SJCRH30 (cell line): Measurements from ENCODE around the gene CDK5R2. TPM values are rescaled to one million over a fixed set of nuclear protein-coding genes. Genes with fewer than 3 reads are reported as not detected.

ENCODE experiments used
- DNase-seq, 2 experiments: peaks; one replicate each; pipeline ENCODE4 v3.0.0-alpha.2; 2015 to 2020
- H3K27ac ChIP-seq: fragments of 250-450 bp; sonication (Bioruptor Pico); 2 replicates; pipeline ENCODE4 v1.5.1; 2020; ENCODE audit warnings: mild to moderate bottlenecking, moderate library complexity
- H3K27me3 ChIP-seq: fragments of 250-450 bp; sonication (Bioruptor Pico); 2 replicates; pipeline ENCODE4 v1.5.1; 2020; ENCODE audit warnings: mild to moderate bottlenecking, moderate library complexity
- H3K36me3 ChIP-seq: fragments of 250-450 bp; sonication (Bioruptor Pico); 2 replicates; pipeline ENCODE4 v1.5.1; 2020; ENCODE audit warnings: mild to moderate bottlenecking, moderate library complexity
- H3K4me1 ChIP-seq: fragments of 250-450 bp; sonication (Bioruptor Pico); 2 replicates; pipeline ENCODE4 v1.5.1; 2020; ENCODE audit warnings: mild to moderate bottlenecking, moderate library complexity
- H3K4me3 ChIP-seq: fragments of 250-450 bp; sonication (Bioruptor Pico); 2 replicates; pipeline ENCODE4 v1.5.1; 2020; ENCODE audit warnings: mild to moderate bottlenecking, moderate library complexity
- H3K9me3 ChIP-seq: fragments of 250-450 bp; sonication (Bioruptor Pico); replicated peaks from 2 replicates; pipeline ENCODE4 v1.5.1; 2020; ENCODE audit warnings: mild to moderate bottlenecking, moderate library complexity
- total RNA-seq: library from RNA; depleted of rRNA; stranded (reverse); fragments of >200 nt; shearing (Covaris generic); gene quantifications from 2 replicates; pipeline ENCODE4 v1.2.3, GENCODE V29; 2014

Gene CDK5R2
- total RNA-seq, 1 experiment from 2014 or later = 0.14 TPM

DNA sequence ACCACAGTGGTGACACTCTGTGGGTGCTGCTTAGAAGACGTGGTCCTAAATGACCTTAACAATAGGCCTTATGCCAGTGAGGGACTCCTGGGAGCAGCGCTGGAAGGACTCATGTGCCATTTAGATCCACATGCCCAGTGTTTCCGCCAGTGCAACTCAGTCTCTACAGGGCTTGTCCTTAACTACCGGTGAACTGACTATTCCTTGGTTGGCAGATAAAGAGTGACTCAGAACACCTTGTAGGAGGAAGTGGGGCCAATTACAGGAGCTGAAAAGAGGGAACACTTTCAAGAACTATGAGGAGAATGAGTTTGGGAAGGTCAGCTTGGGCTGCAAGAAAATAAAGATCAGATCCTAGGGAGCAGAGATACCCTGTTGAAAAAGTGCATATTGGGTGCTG is 1.8 kb upstream of the CDK5R2 start:
- Histone ChIP-seq H3K36me3 (no peaks in the 10 kb centered on the region), H3K9me3 (no peaks in the 10 kb centered on the region), H3K27ac (no peak overlapping the region), H3K4me3 (no peak overlapping the region), H3K27me3 (no peaks in the 10 kb centered on the region), H3K4me1 (no peaks in the 10 kb centered on the region)
- DNase-seq = no peak

DNA sequence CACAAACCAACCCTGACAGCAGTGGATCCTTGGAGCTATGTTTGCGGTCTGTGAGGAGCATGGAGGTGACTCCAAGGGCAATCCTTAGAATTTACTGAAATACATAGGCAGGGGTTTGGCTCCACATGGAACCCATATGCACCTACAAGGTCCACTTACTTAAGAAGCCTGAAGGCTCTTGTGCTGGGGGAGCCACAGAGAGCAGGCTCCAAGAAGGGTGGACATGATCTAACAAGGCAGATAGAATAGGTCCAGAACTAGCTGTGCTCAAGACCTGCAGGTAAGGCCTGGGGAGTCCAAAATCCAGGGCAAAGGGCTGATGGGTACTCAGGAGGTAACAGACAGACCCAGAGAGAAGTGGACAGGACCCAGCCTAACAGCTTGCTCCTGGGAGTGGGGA is 1.2 kb upstream of the CDK5R2 start:
- Histone ChIP-seq H3K4me3 (no peak overlapping the region), H3K36me3 (no peaks in the 10 kb centered on the region), H3K9me3 (no peaks in the 10 kb centered on the region), H3K27ac (no peak overlapping the region), H3K27me3 (no peaks in the 10 kb centered on the region), H3K4me1 (no peaks in the 10 kb centered on the region)
- DNase-seq = no peak

DNA sequence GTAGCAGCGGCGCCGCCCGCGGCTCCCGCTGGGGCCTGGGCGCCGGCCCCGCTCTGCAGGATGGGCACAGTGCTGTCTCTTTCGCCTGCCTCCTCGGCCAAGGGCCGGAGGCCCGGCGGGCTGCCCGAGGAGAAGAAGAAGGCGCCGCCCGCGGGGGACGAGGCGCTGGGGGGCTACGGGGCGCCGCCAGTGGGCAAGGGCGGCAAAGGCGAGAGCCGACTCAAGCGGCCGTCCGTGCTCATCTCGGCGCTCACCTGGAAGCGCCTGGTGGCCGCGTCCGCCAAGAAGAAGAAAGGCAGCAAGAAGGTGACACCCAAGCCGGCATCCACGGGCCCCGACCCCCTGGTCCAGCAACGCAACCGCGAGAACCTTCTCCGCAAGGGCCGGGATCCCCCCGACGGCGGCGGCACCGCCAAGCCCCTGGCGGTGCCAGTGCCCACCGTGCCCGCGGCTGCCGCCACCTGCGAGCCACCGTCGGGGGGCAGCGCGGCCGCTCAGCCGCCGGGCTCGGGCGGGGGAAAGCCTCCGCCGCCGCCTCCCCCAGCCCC is 369 bp downstream of the CDK5R2 start:
- peaks cover 14% of the 10 kb centered on the region for H3K4me1 ChIP-seq
- no peaks in the 10 kb centered on the region for H3K27me3 ChIP-seq
- H3K27ac ChIP-seq = no peak overlapping the region
- no peaks in the 10 kb centered on the region for H3K36me3 ChIP-seq
- no peak for DNase-seq
- H3K4me3 ChIP-seq = peak overlapping the region; percentile 58
- no peaks in the 10 kb centered on the region for H3K9me3 ChIP-seq

DNA sequence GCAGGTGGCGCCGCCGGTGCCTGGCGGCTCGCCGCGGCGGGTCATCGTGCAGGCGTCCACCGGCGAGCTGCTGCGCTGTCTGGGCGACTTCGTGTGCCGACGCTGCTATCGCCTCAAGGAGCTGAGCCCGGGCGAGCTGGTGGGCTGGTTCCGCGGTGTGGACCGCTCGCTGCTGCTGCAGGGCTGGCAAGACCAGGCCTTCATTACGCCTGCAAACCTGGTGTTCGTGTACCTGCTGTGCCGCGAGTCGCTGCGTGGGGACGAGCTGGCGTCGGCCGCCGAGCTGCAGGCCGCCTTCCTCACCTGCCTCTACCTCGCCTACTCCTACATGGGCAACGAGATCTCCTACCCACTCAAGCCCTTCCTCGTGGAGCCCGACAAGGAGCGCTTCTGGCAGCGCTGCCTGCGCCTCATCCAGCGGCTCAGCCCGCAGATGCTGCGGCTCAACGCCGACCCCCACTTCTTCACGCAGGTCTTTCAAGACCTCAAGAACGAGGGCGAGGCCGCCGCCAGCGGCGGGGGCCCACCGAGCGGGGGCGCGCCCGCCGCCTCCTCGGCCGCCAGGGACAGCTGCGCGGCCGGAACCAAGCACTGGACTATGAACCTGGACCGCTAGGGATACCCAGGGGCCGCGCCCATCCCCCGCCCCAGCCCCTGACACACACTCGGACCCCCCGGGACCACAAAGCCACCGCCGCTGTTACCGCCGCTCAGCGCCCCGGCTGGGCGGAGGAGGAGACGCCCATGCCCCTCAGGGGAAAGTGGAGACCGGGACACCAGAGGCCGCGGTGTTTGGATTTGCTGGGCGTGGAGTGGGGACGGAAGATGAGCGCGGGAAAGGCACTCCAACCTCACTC is 1.1 kb downstream of the CDK5R2 start:
- Histone ChIP-seq H3K27me3 (no peaks in the 10 kb centered on the region), H3K9me3 (no peaks in the 10 kb centered on the region), H3K36me3 (no peaks in the 10 kb centered on the region), H3K4me1 (peaks cover 14% of the 10 kb centered on the region), H3K4me3 (no peak overlapping the region), H3K27ac (no peak overlapping the region)
- no peak for DNase-seq

DNA sequence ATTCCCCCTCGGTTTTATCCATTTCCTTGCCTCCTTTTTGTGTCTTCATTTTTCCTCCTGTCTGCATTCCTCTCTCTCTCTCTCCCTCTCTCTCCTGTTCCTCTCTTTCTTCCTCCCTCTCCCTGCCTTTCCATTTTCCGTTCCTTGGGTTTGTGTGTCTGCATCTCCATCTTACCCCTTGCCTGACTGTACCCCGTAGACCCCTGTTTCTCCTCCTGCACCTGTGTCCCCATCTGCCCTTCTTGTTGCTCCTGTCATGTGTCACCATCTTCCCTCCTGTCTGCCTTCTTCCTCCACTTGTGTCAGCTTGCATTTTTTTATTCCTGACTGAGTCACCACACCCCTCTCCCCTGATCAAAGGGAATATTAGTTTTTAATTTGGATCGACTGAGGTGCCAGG is 1.8 kb downstream of the CDK5R2 start:
- no peaks in the 10 kb centered on the region for H3K27me3 ChIP-seq
- no peak overlapping the region for H3K4me3 ChIP-seq
- no peak overlapping the region for H3K27ac ChIP-seq
- H3K9me3 ChIP-seq = no peaks in the 10 kb centered on the region
- peaks cover 14% of the 10 kb centered on the region for H3K4me1 ChIP-seq
- H3K36me3 ChIP-seq = no peaks in the 10 kb centered on the region
- DNase-seq = no peak

DNA sequence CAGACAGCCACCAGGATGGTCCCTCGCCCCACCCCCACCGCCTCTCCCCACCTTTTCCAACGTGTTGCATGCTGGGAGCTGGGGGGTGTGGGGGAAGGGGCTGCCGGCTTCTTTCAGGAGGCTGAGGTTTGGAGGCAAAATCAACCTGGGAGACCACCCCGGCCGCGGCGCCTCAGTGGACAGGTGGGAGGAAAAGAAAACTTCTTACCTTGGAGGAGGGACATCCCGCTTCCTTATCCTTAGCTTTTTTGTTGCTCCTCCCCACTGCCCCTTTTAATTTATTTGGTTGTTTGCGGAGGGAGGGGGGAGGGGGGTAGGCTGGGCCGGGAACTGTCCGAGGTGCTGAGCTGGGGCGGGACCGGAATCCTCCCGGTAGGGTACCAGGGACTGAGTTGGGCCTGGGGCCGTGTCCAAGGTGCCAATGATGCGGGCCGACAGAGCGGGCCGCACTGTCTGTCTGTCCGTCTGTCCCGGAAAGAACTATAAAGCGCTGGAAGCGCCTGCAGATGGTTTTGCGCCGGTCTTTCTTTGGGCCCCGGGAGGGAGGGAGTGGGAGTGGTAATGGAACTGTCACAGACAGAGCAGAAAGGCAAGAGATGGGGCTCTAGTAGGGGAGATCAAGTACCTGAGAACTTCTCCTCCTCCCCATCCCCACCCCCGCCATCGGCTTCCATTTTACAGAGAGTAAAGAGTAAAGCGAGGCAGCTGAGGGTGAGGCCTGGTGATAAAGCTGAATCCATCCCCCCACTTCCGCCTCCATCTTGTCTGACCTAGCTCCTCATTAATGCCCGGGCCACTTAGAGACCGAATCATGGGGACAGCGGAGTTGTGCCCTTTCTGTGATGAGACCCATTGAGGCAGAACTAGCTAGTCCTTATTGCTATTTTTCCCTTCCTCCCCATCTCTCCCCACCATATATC is 2.4 kb downstream of the CDK5R2 start:
- Histone ChIP-seq H3K36me3 (no peaks in the 10 kb centered on the region), H3K9me3 (no peaks in the 10 kb centered on the region), H3K27me3 (no peaks in the 10 kb centered on the region), H3K4me1 (peaks cover 14% of the 10 kb centered on the region), H3K27ac (no peak overlapping the region), H3K4me3 (no peak overlapping the region)
- DNase-seq = peak in 1 of 2 experiments; percentile 32

DNA sequence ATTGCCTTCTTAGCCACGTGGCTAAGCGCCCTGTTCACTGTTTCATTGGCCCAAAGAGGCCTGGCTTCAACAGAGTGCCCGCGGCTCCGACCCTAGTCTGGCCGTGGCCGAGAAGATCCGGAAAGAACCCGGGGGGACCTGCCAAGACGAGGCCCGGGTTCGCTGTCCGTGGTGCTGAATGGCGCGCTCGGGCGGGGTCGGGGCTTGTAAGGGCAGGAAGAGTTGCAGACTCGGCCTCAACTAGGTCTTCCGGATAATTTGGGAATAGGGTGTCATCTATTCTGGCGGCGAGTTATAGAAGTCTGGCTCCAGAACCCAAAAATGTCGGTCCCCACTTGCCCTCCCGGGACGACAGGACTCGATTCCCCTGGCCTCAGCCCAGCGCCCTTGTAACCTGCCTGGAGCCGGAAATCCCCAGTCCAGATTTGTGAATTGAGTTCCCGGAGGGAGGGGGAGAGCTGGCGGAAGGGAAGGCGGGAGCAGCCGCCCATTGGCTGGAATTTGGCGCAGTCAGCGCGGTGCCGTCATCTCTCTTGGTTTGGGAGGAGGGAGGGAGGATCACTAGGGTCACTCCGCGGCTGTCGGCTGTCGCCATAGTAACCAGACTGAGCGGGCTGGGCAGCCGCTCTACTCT is 3.5 kb downstream of the CDK5R2 start:
- DNase-seq = peak; percentile 95 to 96
- H3K27ac ChIP-seq = peak overlapping the region; percentile 66
- H3K9me3 ChIP-seq = no peaks in the 10 kb centered on the region
- peaks cover 14% of the 10 kb centered on the region for H3K4me1 ChIP-seq
- H3K36me3 ChIP-seq = no peaks in the 10 kb centered on the region
- H3K27me3 ChIP-seq = no peaks in the 10 kb centered on the region
- peak overlapping the region; percentile 54 for H3K4me3 ChIP-seq

DNA sequence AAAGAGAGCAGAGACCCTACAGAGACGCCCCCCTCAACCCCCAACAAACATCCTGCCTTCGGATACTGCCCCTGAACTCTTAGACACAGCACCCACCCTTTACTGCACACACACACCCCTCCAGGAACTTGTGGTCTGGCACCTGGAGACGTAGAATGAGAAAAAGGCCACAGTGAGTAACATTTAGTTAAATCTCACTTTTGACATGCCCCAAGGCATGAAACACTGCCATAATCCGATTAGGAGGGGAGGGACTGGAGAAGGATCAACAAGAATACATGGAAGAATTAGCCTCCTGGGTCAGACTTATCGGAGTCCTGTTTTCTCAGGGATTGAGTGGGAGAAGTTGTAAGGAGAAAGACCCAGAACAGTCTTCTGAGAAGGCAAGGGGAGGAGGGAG is 4.1 kb downstream of the CDK5R2 start:
- H3K9me3 ChIP-seq = no peaks in the 10 kb centered on the region
- peak overlapping the region; percentile 66 for H3K27ac ChIP-seq
- no peak for DNase-seq
- H3K36me3 ChIP-seq = no peaks in the 10 kb centered on the region
- peaks cover 14% of the 10 kb centered on the region for H3K4me1 ChIP-seq
- no peaks in the 10 kb centered on the region for H3K27me3 ChIP-seq
- H3K4me3 ChIP-seq = peak overlapping the region; percentile 54

DNA sequence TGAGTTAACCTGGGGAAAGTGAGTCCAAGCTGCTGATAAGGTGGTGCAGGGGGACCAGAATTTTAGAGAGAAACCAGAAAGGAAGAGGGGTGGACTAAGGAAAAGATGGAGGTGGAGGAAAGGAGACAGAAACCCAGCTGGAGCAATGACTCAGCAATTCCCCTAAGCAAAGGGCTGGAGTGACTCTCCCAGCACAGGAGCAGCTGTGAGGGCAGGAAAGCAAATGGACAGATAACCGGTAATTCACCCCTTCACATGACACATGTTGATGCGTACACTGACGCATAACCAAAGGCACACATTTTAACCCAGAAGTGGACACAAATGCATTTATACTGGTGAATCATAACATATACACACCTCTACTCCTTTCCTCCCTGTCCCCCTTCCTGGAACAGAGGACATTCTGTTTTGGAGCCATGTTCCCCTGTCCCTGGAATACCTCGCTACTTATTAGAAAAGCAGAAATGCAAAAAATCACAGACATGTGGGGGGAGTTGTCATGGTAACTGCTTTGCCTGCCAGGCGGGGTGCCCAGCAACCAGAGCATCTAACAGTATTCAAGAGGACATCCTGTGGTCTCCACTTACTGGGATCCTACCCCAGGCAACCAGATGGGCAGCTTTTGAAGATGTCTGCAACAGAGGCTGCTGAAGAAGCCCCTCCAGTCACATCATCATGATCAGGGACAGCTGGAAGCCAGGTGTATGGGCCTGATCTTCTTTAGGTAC is 4.7 kb downstream of the CDK5R2 start:
- Histone ChIP-seq H3K4me3 (peak overlapping the region; percentile 54), H3K27ac (peak overlapping the region; percentile 66), H3K9me3 (no peaks in the 10 kb centered on the region), H3K4me1 (peaks cover 14% of the 10 kb centered on the region), H3K27me3 (no peaks in the 10 kb centered on the region), H3K36me3 (no peaks in the 10 kb centered on the region)
- peak; percentile 60 to 70 for DNase-seq

DNA sequence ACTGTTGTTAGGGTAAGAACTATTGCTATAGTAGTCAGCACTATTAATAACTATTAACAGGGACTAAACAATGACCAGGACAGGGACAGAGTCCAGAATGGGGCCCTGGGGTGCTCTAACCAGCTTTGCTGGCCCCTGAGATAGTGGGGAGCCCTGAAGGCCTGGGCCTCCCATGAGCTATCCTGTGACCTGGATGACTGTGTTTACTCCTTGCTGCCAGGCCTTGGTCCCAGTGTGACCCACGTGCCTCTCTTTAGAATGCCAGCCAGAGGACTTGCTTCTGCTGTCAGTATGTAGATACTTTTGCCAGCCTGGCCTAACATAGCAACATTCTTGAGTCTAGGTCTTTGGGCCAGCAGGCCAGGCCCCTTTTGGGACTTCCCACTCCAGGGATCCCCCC is 11.4 kb downstream of the CDK5R2 start:
- DNase-seq = no peak

DNA sequence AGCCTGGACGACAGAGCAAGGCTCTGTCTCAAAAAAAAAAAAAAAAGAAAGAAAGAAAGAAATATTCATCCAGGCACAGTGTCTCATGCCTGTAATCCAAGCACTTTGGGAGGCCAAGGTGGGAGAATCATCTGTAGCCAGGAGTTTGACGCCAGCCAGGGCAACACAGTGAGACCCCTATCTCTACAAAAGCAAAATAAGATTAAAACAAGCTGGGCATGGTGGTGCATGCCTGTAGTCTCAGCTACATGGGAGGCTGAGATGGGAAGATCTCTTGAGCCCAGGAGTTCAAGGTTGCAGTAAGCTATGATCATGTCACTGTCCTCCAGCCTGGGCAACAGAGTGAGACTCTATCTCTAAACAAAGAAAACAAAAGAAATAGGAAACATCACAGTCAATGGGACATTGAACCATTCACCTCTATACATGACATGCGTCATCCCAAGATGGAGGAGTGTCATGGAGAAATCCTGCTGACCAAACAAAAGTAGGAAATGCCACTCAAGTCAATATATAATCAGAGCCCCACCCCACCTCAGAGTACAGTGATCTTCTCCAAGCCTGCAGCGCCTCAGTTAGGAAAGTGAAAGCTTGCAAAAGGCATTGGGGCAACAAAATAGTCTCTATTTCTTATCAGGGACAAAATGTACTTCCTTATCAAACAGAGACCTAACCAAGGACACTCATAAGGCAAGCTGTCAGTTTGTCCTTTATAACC is 15.8 kb downstream of the CDK5R2 start:
- DNase-seq = no peak
- no peaks in the 10 kb centered on the region for H3K4me1 ChIP-seq
- no peaks in the 10 kb centered on the region for H3K27me3 ChIP-seq
- no peaks in the 10 kb centered on the region for H3K36me3 ChIP-seq
- H3K27ac ChIP-seq = no peak overlapping the region
- no peaks in the 10 kb centered on the region for H3K9me3 ChIP-seq
- H3K4me3 ChIP-seq = no peak overlapping the region

More for the DNA sequence above, 11.4 kb downstream of the CDK5R2 start:
- H3K27me3 ChIP-seq = no peaks in the 10 kb centered on the region
- no peaks in the 10 kb centered on the region for H3K9me3 ChIP-seq
- H3K27ac ChIP-seq = no peak overlapping the region
- H3K4me1 ChIP-seq = no peaks in the 10 kb centered on the region
- no peak overlapping the region for H3K4me3 ChIP-seq
- no peaks in the 10 kb centered on the region for H3K36me3 ChIP-seq

DNA sequence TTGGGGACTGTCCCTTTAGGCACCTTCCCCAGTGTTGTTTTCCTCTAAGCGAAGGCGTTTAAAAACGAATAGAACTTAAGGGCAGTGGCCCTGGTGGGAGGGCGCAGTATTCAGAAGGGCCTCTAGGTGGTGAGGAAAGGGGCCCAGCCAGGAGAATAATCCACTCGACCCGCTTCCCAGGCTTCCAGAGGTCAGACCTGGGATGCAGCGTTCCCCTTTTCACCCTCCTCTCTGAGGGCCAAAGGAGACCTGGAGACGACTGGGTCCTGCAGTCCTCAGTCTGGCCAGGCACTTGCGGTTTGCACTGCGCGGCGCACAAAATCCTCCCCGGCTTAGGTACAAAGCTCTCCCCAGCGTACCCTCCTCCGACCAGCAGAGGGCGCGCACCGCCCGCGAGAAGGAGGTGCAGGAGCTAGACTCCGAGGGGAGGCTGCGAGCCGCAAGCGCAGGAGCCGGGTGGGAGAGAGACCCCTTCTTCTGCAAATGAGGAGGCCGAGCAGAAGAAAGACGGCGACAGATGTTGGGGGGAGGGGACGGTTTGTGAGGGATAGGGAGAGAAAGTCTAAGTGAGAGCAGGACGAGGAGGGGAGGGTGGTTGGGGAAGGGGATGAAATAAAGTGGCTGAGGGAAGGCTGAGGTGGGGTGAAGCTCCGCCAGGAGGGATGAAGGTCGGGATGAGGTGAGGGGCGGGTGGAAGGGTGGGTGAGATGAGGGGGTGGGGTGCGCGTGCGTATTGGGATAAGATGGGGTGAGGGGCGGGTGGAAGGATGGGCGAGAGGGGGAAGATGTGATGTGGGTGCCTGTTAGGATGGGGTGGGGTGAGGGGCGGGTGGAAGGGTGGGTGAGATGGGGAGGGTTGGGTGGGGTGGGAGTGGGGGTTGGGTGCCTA is 20.6 kb downstream of the CDK5R2 start:
- DNase-seq = peak; percentile 85 to 88
- Histone ChIP-seq H3K36me3 (no peaks in the 10 kb centered on the region), H3K4me3 (no peak overlapping the region), H3K27me3 (no peaks in the 10 kb centered on the region), H3K9me3 (no peaks in the 10 kb centered on the region), H3K27ac (no peak overlapping the region), H3K4me1 (no peaks in the 10 kb centered on the region)
